Small intestine (tissue), 16 donors: Measurements from ENCODE around the gene KCNK6. TPM values are rescaled to one million over a fixed set of nuclear protein-coding genes. Genes with fewer than 3 reads are reported as not detected.

Source experiments
- DNase-seq, 2 donors: peaks; one replicate each; pipeline versions ENCODE4 v3.0.0 to v3.0.0-alpha.2; 2013
- FAIRE-seq: peaks from 2 replicates; lab custom pipeline; 2012; peaks lifted over from hg19 to GRCh38; lab: Jason Lieb, UNC
- H3K27ac ChIP-seq, 3 donors: one replicate each; pipeline ENCODE4 v1.5.1; 2013; ENCODE audit warnings: low read length in 2 of 3, mild to moderate bottlenecking in 2 of 3, control low read depth in 1 of 3, inconsistent platforms in 1 of 3, low read depth in 1 of 3, moderate library complexity in 1 of 3
- H3K27me3 ChIP-seq, 3 donors: one replicate each; pipeline ENCODE4 v1.6.1; 2013; ENCODE audit warnings: low read length in 3 of 3, inconsistent platforms in 1 of 3; ENCODE audit not compliant: control insufficient read depth in 3 of 3, insufficient read depth in 3 of 3
- H3K36me3 ChIP-seq, 3 donors: one replicate each; pipeline ENCODE4 v1.6.1; 2013; ENCODE audit warnings: low read length in 3 of 3, inconsistent platforms in 1 of 3, low read depth in 1 of 3, mild to moderate bottlenecking in 1 of 3, moderate library complexity in 1 of 3; ENCODE audit not compliant: control insufficient read depth in 3 of 3, insufficient read depth in 2 of 3
- H3K4me1 ChIP-seq, 3 donors: one replicate each; pipeline ENCODE4 v1.6.1; 2013; ENCODE audit warnings: low read length in 2 of 3, inconsistent platforms in 1 of 3, low read depth in 1 of 3, mild to moderate bottlenecking in 1 of 3, moderate library complexity in 1 of 3; ENCODE audit not compliant: control insufficient read depth in 3 of 3, insufficient read depth in 2 of 3
- H3K4me3 ChIP-seq, 3 donors: one replicate each; pipeline ENCODE4 v1.5.1; 2013; ENCODE audit warnings: low read length in 3 of 3, control low read depth in 1 of 3, inconsistent platforms in 1 of 3, low read depth in 1 of 3, mild to moderate bottlenecking in 1 of 3, moderate library complexity in 1 of 3
- H3K9me3 ChIP-seq, 2 donors: one replicate each; pipeline ENCODE4 v1.6.1; 2013; ENCODE audit warnings: low read depth in 1 of 2, low read length in 1 of 2; ENCODE audit not compliant: control insufficient read depth in 2 of 2, insufficient read depth in 1 of 2
- WGBS, 3 donors: extraction: QIAGEN DNeasy Blood & Tissue Kit; methylation state at CpG; one replicate each; pipeline ENCODE4 v1.1.7; 2013; 5-methylcytosine and 5-hydroxymethylcytosine counted together
- long read RNA-seq, 10 donors: transcript quantifications; one replicate each; lab custom pipeline, GENCODE V29; 2026
- polyA plus RNA-seq, 4 donors: library from polyadenylated mRNA; stranded (reverse) in 3 of 4; unstranded in 1 of 4; fragments of 200-250 nt in 3 of 4; fragments of 120-200 nt in 1 of 4; gene quantifications; one replicate each; pipeline versions ENCODE4 v1.2.1 to v1.2.3, GENCODE V29; 2013
- donor health status: healthy with polysubstance abuse.
- donor health status: control.
- donor health status: control.
- donor health status: Bipolar disorder and iron deficiency.
- donor health status: healthy.

The KCNK6 gene
- 1 to 10 TPM; 2.7 to 7.5 (median 4.0) TPM for polyA plus RNA-seq
- long read RNA-seq, donor 1, full-length matches to known transcripts: 2 of 2 reads
- long read RNA-seq, donor 1, partial matches to known transcripts: 0 of 2 reads
- long read RNA-seq, donor 1, other reads (novel, unspliced or antisense): 0 of 2 reads
- long read RNA-seq, donor 2: 0 reads
- long read RNA-seq, donor 3, full-length matches to known transcripts: 1 of 1 reads
- long read RNA-seq, donor 3, partial matches to known transcripts: 0 of 1 reads
- long read RNA-seq, donor 3, other reads (novel, unspliced or antisense): 0 of 1 reads
- long read RNA-seq, donor 4: 0 reads
- long read RNA-seq, donor 5: 0 reads
- long read RNA-seq, donor 6, full-length matches to known transcripts: 2 of 2 reads
- long read RNA-seq, donor 6, partial matches to known transcripts: 0 of 2 reads
- long read RNA-seq, donor 6, other reads (novel, unspliced or antisense): 0 of 2 reads
- long read RNA-seq, donor 7, full-length matches to known transcripts: 7 of 7 reads
- long read RNA-seq, donor 7, partial matches to known transcripts: 0 of 7 reads
- long read RNA-seq, donor 7, other reads (novel, unspliced or antisense): 0 of 7 reads
- long read RNA-seq, donor 8, full-length matches to known transcripts: 1 of 1 reads
- long read RNA-seq, donor 8, partial matches to known transcripts: 0 of 1 reads
- long read RNA-seq, donor 8, other reads (novel, unspliced or antisense): 0 of 1 reads
- long read RNA-seq, donor 9: 0 reads
- long read RNA-seq, donor 10, full-length matches to known transcripts: 5 of 16 reads
- long read RNA-seq, donor 10, partial matches to known transcripts: 5 of 16 reads
- long read RNA-seq, donor 10, other reads (novel, unspliced or antisense): 6 of 16 reads

GRCh38 chr19:38319421-38320258, at the start of gene KCNK6:
Gene KCNK6 (plus strand): TSS chr19:38319845. CDS start chr19:38319951, 106 bp downstream.
- FAIRE-seq (no peak), DNase-seq (peak; percentile 65 to 77)
- peaks cover 0 to 30% (median 0%) of the 10 kb centered on the region in 3 donors for H3K27me3 ChIP-seq
- peaks cover 0 to 5% (median 0%) of the 10 kb centered on the region in 3 donors for H3K36me3 ChIP-seq
- no peaks in the 10 kb centered on the region for H3K9me3 ChIP-seq
- H3K27ac ChIP-seq: peak within 1 kb of the TSS in 2 of 3 donors; percentile 5 to 65
- WGBS, 3 donors: 2 to 4% (median 4%) methylated on average over 57 to 76 of the region's 76 CpGs
- H3K4me1 ChIP-seq: peaks cover 3 to 20% (median 6%) of the 10 kb centered on the region in 3 donors
- peak within 1 kb of the TSS; percentile 44 to 75 (median 69) for H3K4me3 ChIP-seq

- Histone ChIP-seq H3K9me3 (no peaks in the 10 kb centered on the region), H3K36me3 (peaks cover 0 to 22% (median 0%) of the 10 kb centered on the region in 3 donors), H3K27me3 (no peaks in the 10 kb centered on the region), H3K4me3 (no peak overlapping the region), H3K27ac (peak overlapping the region in 1 of 3 donors; percentile 12), H3K4me1 (peaks cover 0 to 69% (median 4%) of the 10 kb centered on the region in 3 donors)
- DNase-seq: no peak
- FAIRE-seq: no peak
- 63 to 82% (median 82%) methylated on average over 5 of the region's 5 CpGs for WGBS, 3 donors
Observed at GRCh38 chr19:38270587-38271167, 49.0 kb upstream of the KCNK6 start.

GRCh38 chr19:38273499-38273898, 46.1 kb upstream of the KCNK6 start:
- DNase-seq: peak; percentile 90 to 98
- H3K4me1 ChIP-seq: peaks cover 2 to 43% (median 4%) of the 10 kb centered on the region in 3 donors
- H3K27ac ChIP-seq: peak overlapping the region; percentile 79 to 87 (median 83)
- H3K36me3 ChIP-seq: peaks cover 0 to 29% (median 0%) of the 10 kb centered on the region in 3 donors
- no peak for FAIRE-seq
- H3K9me3 ChIP-seq: no peaks in the 10 kb centered on the region
- H3K4me3 ChIP-seq: no peak overlapping the region
- WGBS, 3 donors: 21 to 39% (median 28%) methylated on average over 2 of the region's 2 CpGs
- no peaks in the 10 kb centered on the region for H3K27me3 ChIP-seq

GRCh38 chr19:38274739-38275138, 44.9 kb upstream of the KCNK6 start:
- peaks cover 0 to 37% (median 0%) of the 10 kb centered on the region in 3 donors for H3K36me3 ChIP-seq
- no peaks in the 10 kb centered on the region for H3K9me3 ChIP-seq
- no peak for FAIRE-seq
- no peak overlapping the region for H3K4me3 ChIP-seq
- peak in 1 of 2 donors; percentile 46 for DNase-seq
- H3K27ac ChIP-seq: peak overlapping the region; percentile 59 to 83 (median 64)
- H3K27me3 ChIP-seq: no peaks in the 10 kb centered on the region
- peaks cover 2 to 37% (median 4%) of the 10 kb centered on the region in 3 donors for H3K4me1 ChIP-seq
- 22 to 50% (median 32%) methylated on average over 9 of the region's 9 CpGs for WGBS, 3 donors

GRCh38 chr19:38276942-38277517, 42.6 kb upstream of the KCNK6 start:
- H3K4me1 ChIP-seq: peaks cover 2 to 28% (median 2%) of the 10 kb centered on the region in 3 donors
- no peak for FAIRE-seq
- H3K9me3 ChIP-seq: no peaks in the 10 kb centered on the region
- 90 to 94% (median 91%) methylated on average over 7 of the region's 7 CpGs for WGBS, 3 donors
- no peak for DNase-seq
- H3K27ac ChIP-seq: peak overlapping the region in 1 of 3 donors; percentile 42
- H3K36me3 ChIP-seq: peaks cover 0 to 46% (median 0%) of the 10 kb centered on the region in 3 donors
- H3K27me3 ChIP-seq: no peaks in the 10 kb centered on the region
- H3K4me3 ChIP-seq: no peak overlapping the region

- DNase-seq (no peak), FAIRE-seq (no peak)
- peak overlapping the region in 1 of 3 donors; percentile 42 for H3K27ac ChIP-seq
- H3K9me3 ChIP-seq: no peaks in the 10 kb centered on the region
- H3K36me3 ChIP-seq: peaks cover 0 to 51% (median 0%) of the 10 kb centered on the region in 3 donors
- no peak overlapping the region for H3K4me3 ChIP-seq
- H3K4me1 ChIP-seq: peaks cover 2 to 24% (median 2%) of the 10 kb centered on the region in 3 donors
- H3K27me3 ChIP-seq: no peaks in the 10 kb centered on the region
- 53 to 60% (median 55%) methylated on average over 5 of the region's 5 CpGs for WGBS, 3 donors
Observed at GRCh38 chr19:38277549-38277948, 42.1 kb upstream of the KCNK6 start.

- FAIRE-seq (no peak), DNase-seq (peak in 1 of 2 donors; percentile 66)
- Histone ChIP-seq H3K4me1 (peaks cover 2 to 22% (median 2%) of the 10 kb centered on the region in 3 donors), H3K27me3 (no peaks in the 10 kb centered on the region), H3K9me3 (no peaks in the 10 kb centered on the region), H3K36me3 (peaks cover 0 to 57% (median 0%) of the 10 kb centered on the region in 3 donors), H3K4me3 (no peak overlapping the region), H3K27ac (peak overlapping the region in 2 of 3 donors; percentile 15 to 63)
- WGBS, 3 donors: 28 to 59% (median 38%) methylated on average over 9 of the region's 9 CpGs
Observed at GRCh38 chr19:38277969-38278680, 41.5 kb upstream of the KCNK6 start.
